Activated CD4-positive, alpha-beta T cell treated with anti-CD3 and anti-CD28 coated beads, Interleukin-2, amount 50 U/mL, for 4 hours (primary cell): ENCODE data around the gene CARD10.
A peak's percentile ranks its signal among the peaks of the same experiment; 100 is the strongest.
"Not testable (repeated sequence)": the region's sequence is repeated elsewhere in the genome, so short reads cannot be mapped to it uniquely, and the experiment has no call there.

Experiments used
- DNase-seq, 2 experiments: peaks; one replicate each; pipeline ENCODE4 v3.0.0-alpha.2; 2020

Gene CARD10

DNA sequence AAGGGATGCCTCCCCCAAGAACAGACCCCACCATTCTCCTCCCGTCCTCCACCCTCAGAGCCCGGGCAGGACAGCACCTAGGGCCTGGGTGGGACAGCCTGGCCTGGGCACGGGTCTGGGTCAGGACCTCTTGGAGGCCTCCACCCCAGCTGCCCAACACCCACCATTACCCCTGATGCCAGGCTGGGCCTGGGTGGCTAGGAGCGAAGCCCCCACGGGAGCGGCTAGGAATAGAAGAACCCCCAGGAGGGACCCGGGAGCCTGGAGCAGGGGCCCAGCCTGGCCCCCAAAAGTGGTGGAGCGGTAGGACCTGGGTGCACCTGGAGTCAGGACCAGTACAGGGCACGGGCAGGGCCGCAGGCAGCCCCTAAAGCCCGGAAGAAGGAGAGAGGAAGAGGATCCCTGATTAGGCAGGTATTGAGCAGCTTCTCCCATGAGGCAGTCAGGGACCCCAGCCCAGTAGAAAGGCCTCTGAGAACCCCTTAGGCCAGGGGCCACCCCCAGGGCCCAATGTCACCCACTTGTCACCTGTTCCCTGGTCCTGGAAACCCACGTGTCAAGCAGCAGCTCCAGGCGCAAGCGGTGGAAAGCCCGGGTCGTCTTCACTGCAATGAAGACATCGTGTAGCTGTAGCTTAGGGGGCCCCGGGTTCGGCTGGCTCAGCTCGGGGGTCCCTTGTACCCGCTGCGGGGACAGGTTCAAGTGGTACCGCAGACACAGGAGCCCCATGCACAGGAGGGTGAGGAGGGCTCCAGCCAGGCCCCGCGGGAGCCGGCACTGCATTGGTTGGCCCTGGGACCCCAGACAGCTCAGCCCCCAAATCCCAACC, 33.6 kb downstream of the CARD10 start:
- DNase-seq: peak; percentile 16 to 23

DNA sequence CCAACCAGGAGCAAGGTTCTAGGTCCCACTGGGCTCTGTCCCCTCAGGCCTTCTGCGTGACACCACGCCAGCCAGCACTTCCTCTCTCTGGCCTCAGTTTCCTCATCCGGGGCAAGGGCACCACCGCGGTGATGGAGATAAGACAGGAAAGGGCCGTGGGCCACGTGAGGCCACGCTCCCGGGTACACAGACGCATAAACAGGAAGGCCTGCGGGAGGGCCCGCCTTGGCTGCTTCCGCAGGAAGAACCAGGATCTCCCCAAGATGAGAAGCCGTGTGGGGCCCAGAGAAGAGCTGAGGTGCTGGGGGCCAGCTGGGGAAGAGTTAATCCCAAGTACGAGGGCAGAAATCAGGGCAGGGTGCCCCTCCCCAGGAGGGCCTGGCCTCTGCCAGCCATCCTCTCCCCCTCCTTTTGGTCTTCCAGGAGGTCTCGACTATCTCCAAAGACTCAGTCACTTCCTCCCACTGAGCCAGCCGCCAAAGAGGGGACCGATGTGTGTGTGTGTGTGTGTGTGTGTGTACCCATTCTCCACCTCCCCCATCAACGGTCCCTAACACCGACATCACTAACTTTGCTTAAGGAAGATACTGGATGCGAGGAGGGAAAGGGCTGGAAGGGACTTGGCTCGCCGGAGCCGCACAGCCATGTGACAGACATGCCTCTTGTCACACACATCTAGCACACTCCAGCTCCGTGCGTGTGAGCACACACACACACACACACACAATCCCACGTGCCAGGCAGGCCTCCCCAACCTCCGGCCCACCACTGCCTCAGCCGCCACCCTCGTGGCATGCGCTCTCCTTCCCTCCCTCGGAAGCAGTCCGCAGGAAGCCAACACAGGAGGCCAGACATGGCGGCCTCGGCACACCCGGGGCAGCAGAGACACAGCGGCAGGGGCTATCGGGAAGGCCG, 34.5 kb downstream of the CARD10 start:
- peak; percentile 61 to 62 for DNase-seq

DNA sequence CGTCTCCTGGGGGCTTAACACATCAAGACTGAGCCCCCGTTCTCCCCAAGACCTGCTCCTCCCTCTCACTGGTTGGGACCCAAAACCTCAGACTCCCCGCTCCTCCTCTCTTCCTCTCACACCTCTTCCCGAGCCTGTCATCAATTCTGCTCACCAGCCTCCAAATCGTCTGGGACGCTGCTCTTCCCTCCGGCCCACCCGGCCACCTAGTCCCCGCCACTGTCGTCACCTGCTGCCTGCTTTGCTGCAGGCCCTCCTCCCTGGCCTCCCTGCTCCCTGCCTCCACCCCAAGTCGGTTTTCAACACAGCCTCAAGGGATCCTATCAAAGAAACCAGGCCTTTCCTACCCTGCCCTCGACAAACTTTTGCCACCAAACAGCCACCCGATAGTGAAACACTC, 36.2 kb downstream of the CARD10 start:
- DNase-seq: no peak

GRCh38 chr22:37482244-37482643, 37.0 kb downstream of the CARD10 start:
- no peak for DNase-seq

DNA sequence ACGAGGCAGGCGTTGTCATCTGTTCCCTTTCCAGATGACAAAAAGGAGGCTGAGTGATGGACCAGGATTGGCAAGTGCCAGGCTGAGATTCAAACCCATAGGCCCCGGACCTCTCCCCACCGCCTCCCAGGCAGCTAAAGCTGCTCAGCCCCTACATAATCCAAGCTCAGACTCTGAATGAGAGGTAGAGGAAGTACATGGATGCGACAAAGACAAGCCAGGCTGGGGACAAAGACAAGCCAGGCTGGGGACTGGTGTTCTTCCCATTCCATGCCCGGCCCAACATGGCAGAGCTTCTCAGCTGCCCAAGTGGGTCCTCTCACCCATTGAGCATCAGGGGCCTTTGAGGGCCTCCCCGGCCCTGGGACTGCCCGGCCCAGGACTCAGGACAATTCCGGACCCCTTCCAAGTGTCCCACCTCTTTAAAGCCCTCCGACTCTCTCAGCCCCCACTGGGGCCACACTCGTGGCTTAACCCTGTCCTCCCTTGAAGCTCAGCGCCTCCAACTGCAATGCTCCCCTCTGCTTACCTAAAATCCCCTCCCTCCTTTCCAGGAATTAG, 37.8 kb downstream of the CARD10 start:
- no peak for DNase-seq

GRCh38 chr22:37480387-37481346, 38.5 kb downstream of the CARD10 start:
- DNase-seq: no peak

DNA sequence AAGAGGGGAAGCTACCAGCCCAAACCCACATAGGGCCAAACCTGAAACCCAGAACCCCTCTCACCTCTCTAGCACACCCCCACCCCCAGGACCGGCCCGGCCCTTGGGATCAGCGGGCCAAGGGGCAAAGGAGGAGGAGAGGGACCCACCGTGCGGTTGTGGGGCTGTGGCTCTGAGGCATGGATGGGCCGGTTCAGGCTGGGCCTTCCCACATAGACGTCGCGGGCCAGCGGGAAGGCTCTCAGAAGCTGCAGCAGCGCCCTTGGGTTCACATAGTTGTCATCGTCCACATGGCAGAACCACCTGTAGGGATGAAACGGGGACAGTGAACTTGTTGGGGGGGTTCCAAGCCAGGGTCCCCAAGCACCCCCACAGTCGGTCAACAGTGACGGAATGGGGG, 40.0 kb downstream of the CARD10 start:
- no peak for DNase-seq

- no peak for DNase-seq
Observed at GRCh38 chr22:37476389-37477329, 42.6 kb downstream of the CARD10 start.

DNA sequence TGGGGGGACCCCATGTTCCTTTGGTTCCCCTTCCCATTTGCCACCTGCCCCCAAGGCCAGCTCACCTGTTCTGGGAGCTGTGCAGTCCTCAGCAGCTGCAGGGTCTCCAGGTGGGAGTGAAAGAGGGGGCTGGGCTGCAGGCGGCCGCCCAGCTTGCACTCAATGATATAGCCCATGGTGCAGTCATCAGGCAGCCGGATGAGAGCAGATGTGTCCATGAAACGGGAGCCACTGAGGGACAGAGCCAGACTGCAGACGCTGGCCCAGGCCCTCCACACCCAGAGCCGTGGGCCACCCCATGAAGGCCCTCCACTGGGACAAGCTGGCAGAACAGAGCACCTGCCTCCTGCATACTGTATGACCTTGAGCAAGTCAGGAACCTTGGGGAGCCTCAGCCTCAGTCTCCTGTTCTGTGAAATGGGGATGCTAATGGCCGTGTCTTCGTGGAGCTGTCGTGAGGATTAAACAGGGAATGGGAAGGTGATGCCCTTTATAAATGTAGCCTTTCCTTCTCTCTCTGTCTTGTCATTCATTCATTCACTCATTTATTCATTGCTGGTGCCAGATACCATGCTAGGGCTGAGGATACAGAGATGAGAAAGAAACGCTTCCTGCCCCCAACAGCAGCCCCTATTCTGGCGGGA, 44.6 kb downstream of the CARD10 start:
- no peak for DNase-seq

- no peak for DNase-seq
Observed at GRCh38 chr22:37473437-37473946, 45.7 kb downstream of the CARD10 start.

DNA sequence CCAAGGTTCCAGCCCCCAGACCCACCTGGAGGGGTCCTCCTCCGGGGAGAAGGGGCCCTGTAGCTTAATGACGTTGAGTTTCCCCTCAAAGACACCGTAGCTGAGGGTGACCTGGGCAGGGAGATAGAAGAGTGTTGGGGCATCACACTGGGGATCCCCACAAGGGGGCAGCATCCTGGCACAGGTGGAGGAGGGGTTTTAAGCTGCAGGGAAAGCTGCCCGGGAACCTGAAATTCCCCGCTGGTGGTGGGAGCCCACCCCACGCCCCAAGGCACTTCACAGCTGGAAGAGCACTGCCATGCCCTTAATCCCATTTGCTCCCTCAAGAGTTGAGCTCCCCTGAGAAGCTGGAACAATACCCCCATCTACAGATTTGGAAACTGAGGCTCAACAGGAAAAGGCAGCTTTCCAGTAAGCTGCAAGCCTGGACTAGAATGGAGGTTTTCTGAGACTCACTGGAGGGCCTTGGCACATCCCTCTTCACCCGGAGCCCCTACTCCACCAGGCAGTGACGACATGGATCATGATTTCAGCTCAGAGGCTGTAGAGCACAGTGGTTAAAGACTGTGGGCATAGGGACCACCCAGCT, 46.7 kb downstream of the CARD10 start:
- peak; percentile 41 to 47 for DNase-seq

- DNase-seq: no peak
Observed at GRCh38 chr22:37471727-37472417, 47.3 kb downstream of the CARD10 start.

GRCh38 chr22:37470087-37470445, 49.1 kb downstream of the CARD10 start:
- no peak for DNase-seq

- no peak for DNase-seq
Observed at GRCh38 chr22:37469416-37470086, 49.7 kb downstream of the CARD10 start.

GRCh38 chr22:37468201-37468695, 51.0 kb downstream of the CARD10 start:
- not testable (repeated sequence) for DNase-seq

GRCh38 chr22:37467391-37467955, 51.7 kb downstream of the CARD10 start:
- DNase-seq: no peak

- no peak for DNase-seq
Observed at GRCh38 chr22:37464181-37464580, 55.0 kb downstream of the CARD10 start.

DNA sequence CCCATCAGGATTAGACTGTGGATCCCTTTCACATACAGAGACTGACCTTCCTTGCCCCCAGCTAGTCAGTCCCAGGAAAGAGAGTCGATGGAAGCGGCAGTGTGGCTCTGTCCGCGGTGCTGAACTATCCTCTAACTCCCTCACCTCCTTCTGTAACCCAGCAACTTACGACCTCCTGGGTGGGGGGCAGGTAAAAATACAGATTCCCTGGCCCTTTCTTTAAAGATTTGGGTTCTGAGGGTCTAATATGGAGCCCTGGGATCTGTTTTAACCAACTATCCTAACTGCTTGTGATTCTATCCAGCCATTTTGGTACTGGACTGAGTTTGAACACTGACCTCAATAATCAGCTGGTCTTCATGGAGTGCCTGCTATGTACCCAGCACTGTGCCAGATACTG, 56.2 kb downstream of the CARD10 start:
- DNase-seq: no peak
